ENCODE results near the gene KIF5C. TPM values are rescaled to one million over a fixed set of nuclear protein-coding genes. Genes with fewer than 3 reads are reported as not detected.

KIF5C gene
- total and polyA plus RNA-seq, 4 donors = 0.06 to 0.25 (median 0.14) TPM

DNA sequence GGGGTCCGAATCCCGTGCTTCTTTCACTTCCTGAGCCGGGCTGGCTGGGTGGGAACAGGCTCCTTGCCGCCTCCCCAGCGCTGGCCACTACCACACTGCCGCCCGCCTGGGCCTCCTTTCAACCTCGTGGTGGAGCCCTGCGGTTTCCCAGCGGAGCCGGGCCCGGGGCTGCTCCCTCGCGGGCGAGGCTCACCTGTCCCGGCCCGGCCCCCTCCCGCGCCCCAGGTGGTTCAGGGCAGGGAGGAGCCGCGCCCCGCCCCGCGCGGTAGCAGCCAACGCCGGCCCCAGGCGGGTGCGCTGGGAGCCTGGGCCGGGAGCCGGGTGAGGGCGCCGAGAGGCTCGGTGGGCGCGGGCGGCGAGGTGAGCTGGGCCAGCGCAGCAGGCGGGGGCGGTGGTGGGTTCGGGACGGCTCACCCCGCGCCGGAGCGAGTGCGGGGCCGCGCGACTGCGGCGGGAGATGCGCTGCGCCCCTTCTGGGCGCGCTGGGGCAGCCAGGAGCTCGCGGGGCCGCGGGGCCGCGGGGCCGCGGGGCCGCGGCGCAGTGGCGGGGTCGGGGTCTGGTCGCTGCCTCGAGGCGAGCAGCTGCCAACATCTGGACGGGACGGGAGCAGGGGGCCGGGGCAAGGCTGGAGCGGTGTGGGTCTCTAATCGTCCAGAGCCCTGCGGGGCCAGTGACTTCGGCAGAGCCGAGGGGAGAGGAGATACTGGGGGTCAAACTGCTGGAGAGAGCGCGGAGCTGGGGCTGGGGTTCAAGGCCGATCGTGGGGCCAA is 163.6 kb downstream of the KIF5C start, which contains the start of gene LYPD6B:
TSS of gene LYPD6B (plus strand) at position 258 of the 771 bp plus-strand sequence. CDS start 92,250 bp downstream, outside the sequence.
- TF ChIP-seq HNF4A (conservative IDR thresholded peaks at IDR 0.05) (no peak), FOXA1 (IDR thresholded peaks at IDR 0.05) (no peak), EGR1 (IDR thresholded peaks at IDR 0.05; ENCODE audit: low read depth in 2 of 2) (no peak), RXRA (IDR thresholded peaks at IDR 0.05) (no peak), SP1 (IDR thresholded peaks at IDR 0.05) (no peak), TAF1 (conservative IDR thresholded peaks at IDR 0.05) (no peak), GABPA (IDR thresholded peaks at IDR 0.05 in 1 of 2, conservative IDR thresholded peaks at IDR 0.05 in 1 of 2) (no peak), JUND (IDR thresholded peaks at IDR 0.05) (no peak), RAD21 (IDR thresholded peaks at IDR 0.05) (no peak), HNF4G (IDR thresholded peaks at IDR 0.05) (no peak)
- TF ChIP-seq, protein P1, sequence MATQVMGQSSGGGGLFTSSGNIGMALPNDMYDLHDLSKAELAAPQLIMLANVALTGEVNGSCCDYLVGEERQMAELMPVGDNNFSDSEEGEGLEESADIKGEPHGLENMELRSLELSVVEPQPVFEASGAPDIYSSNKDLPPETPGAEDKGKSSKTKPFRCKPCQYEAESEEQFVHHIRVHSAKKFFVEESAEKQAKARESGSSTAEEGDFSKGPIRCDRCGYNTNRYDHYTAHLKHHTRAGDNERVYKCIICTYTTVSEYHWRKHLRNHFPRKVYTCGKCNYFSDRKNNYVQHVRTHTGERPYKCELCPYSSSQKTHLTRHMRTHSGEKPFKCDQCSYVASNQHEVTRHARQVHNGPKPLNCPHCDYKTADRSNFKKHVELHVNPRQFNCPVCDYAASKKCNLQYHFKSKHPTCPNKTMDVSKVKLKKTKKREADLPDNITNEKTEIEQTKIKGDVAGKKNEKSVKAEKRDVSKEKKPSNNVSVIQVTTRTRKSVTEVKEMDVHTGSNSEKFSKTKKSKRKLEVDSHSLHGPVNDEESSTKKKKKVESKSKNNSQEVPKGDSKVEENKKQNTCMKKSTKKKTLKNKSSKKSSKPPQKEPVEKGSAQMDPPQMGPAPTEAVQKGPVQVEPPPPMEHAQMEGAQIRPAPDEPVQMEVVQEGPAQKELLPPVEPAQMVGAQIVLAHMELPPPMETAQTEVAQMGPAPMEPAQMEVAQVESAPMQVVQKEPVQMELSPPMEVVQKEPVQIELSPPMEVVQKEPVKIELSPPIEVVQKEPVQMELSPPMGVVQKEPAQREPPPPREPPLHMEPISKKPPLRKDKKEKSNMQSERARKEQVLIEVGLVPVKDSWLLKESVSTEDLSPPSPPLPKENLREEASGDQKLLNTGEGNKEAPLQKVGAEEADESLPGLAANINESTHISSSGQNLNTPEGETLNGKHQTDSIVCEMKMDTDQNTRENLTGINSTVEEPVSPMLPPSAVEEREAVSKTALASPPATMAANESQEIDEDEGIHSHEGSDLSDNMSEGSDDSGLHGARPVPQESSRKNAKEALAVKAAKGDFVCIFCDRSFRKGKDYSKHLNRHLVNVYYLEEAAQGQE (IDR thresholded peaks at IDR 0.05) = no peak
- TF ChIP-seq, protein P2, sequence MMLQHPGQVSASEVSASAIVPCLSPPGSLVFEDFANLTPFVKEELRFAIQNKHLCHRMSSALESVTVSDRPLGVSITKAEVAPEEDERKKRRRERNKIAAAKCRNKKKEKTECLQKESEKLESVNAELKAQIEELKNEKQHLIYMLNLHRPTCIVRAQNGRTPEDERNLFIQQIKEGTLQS (IDR thresholded peaks at IDR 0.05) = no peak
- TF ChIP-seq, protein P3, sequence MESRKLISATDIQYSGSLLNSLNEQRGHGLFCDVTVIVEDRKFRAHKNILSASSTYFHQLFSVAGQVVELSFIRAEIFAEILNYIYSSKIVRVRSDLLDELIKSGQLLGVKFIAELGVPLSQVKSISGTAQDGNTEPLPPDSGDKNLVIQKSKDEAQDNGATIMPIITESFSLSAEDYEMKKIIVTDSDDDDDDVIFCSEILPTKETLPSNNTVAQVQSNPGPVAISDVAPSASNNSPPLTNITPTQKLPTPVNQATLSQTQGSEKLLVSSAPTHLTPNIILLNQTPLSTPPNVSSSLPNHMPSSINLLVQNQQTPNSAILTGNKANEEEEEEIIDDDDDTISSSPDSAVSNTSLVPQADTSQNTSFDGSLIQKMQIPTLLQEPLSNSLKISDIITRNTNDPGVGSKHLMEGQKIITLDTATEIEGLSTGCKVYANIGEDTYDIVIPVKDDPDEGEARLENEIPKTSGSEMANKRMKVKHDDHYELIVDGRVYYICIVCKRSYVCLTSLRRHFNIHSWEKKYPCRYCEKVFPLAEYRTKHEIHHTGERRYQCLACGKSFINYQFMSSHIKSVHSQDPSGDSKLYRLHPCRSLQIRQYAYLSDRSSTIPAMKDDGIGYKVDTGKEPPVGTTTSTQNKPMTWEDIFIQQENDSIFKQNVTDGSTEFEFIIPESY (IDR thresholded peaks at IDR 0.05) = no peak
- TF ChIP-seq, protein P4, sequence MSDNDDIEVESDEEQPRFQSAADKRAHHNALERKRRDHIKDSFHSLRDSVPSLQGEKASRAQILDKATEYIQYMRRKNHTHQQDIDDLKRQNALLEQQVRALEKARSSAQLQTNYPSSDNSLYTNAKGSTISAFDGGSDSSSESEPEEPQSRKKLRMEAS (IDR thresholded peaks at IDR 0.05) = no peak
- Histone ChIP-seq H3K27ac (ENCODE audit: low read depth in 1 of 2, low read length in 2 of 2) (no peak within 1 kb of the TSS), H3K4me3 (ENCODE audit: low read depth in 1 of 3, low read length in 3 of 3) (peak within 1 kb of the TSS in 1 of 3 donors; percentile 58), H3K4me1 (ENCODE audit: control insufficient read depth in 4 of 4, insufficient read depth in 4 of 4, low read length in 3 of 4) (peaks cover 0 to 11% (median 6%) of the 10 kb centered on the region in 4 donors), H3K9me3 (ENCODE audit: control insufficient read depth in 4 of 4, low read length in 3 of 4) (no peaks in the 10 kb centered on the region), H3K36me3 (ENCODE audit: control insufficient read depth in 4 of 4, insufficient read depth in 3 of 4, low read depth in 1 of 4, low read length in 3 of 4) (no peaks in the 10 kb centered on the region), H3K9ac (ENCODE audit: low read depth in 1 of 2, low read length in 2 of 2) (no peak within 1 kb of the TSS), H3K27me3 (ENCODE audit: control insufficient read depth in 4 of 4, insufficient read depth in 4 of 4, low read length in 3 of 4) (peaks cover 0 to 19% (median 5%) of the 10 kb centered on the region in 4 donors)
- WGBS = 3% methylated on average over 85 of the region's 85 CpGs
- DNase-seq (ENCODE audit: low spot score) = no peak

DNA sequence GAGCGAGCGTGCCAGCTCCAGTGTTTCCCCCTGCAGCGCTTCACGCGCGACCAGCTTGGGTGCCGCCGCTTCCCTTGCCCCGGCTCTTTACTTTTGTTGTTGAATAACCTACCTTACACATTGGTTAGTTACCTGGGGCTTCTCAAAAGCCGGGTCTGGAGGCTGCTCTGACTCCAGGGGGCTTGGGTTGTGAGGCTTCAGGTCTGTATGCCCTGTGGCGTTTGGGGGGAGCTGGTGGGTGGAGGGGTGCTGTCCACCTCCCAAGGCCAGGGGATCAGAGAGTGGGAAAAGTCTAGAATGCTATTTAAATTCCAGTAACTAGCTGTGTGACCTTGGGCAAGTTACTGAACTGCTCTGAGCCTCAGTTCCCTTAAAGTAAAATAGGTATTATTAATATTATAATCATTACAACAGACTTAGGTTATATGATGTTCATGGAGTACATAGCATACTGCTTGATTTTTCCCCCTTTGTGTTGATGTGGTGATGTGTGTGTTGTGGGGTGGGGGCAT is 164.2 kb downstream of the KIF5C start:
- peak overlapping the region in 1 of 3 donors; percentile 58 for H3K4me3 ChIP-seq (ENCODE audit: low read depth in 1 of 3, low read length in 3 of 3)
- peaks cover 0 to 11% (median 6%) of the 10 kb centered on the region in 4 donors for H3K4me1 ChIP-seq (ENCODE audit: control insufficient read depth in 4 of 4, insufficient read depth in 4 of 4, low read length in 3 of 4)
- peaks cover 0 to 19% (median 5%) of the 10 kb centered on the region in 4 donors for H3K27me3 ChIP-seq (ENCODE audit: control insufficient read depth in 4 of 4, insufficient read depth in 4 of 4, low read length in 3 of 4)
- no peak for DNase-seq (ENCODE audit: low spot score)
- 23% methylated on average over 11 of the region's 11 CpGs for WGBS
- no peak overlapping the region for H3K9ac ChIP-seq (ENCODE audit: low read depth in 1 of 2, low read length in 2 of 2)
- no peak overlapping the region for H3K27ac ChIP-seq (ENCODE audit: low read depth in 1 of 2, low read length in 2 of 2)
- H3K9me3 ChIP-seq (ENCODE audit: control insufficient read depth in 4 of 4, low read length in 3 of 4) = no peaks in the 10 kb centered on the region
- no peaks in the 10 kb centered on the region for H3K36me3 ChIP-seq (ENCODE audit: control insufficient read depth in 4 of 4, insufficient read depth in 3 of 4, low read depth in 1 of 4, low read length in 3 of 4)
- TF ChIP-seq JUND (IDR thresholded peaks at IDR 0.05) (no peak), FOXA2 (IDR thresholded peaks at IDR 0.05) (no peak), HNF4A (conservative IDR thresholded peaks at IDR 0.05) (no peak), RAD21 (IDR thresholded peaks at IDR 0.05) (no peak), YY1 (IDR thresholded peaks at IDR 0.05) (no peak), GABPA (IDR thresholded peaks at IDR 0.05 in 1 of 2, conservative IDR thresholded peaks at IDR 0.05 in 1 of 2) (no peak), EGR1 (IDR thresholded peaks at IDR 0.05; ENCODE audit: low read depth in 2 of 2) (no peak), RXRA (IDR thresholded peaks at IDR 0.05) (no peak), TAF1 (conservative IDR thresholded peaks at IDR 0.05) (no peak), HNF4G (IDR thresholded peaks at IDR 0.05) (no peak), FOXA1 (IDR thresholded peaks at IDR 0.05) (no peak), NR2F2 (IDR thresholded peaks at IDR 0.05) (no peak)
- TF ChIP-seq, protein P1 (IDR thresholded peaks at IDR 0.05) = no peak
- TF ChIP-seq, protein P3 (IDR thresholded peaks at IDR 0.05) = no peak
